ENCODE results near the gene SMC1A. TPM values are rescaled to one million over a fixed set of nuclear protein-coding genes. Genes with fewer than 3 reads are reported as not detected.

Gene SMC1A
- total RNA-seq, 2 donors from 2014 or later: 77.6 to 124 TPM

DNA sequence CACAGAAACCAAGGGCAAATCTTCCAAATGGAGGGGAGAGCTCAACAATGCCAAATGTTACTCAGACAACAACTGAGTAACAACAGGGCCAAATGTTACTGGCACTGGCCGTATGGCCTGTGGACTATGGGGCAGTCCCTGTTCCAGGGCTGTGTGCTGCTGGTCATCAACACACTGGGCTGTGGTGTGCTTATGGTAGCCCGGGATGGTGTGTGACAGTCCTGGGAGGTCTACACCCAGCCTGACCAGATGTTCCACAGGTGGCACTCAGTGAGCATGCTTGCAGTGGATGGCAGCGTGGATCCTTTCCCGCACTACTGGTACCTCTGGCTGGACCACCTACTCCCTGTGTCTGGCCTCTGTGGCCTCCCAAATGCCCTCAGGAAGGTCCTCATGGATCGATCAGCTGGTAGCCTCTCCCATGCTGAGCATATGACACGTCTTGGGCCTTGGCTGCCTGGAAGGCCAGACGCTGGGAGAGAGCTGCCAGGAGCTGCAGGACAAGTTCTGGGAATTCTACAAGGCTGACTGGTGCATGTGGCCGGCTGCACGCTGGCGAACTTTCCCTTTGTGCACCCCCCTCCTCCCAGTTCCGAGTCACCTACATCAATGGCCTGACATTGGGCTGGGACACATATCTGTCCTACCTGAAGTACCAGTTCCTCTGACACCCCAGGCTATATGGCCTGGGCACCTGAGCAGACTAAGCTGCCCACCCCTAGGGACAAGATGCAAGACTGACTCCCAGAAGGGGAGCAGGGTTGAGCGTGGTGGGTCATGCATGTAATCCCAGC, 81.4 kb downstream of the SMC1A start:
- Mint-ChIP-seq H3K36me3 (ENCODE audit: low read depth) (no peaks in the 10 kb centered on the region), H3K4me1 (no peaks in the 10 kb centered on the region), H3K9me3 (no peaks in the 10 kb centered on the region), H3K27me3 (no peaks in the 10 kb centered on the region), H3K27ac (no peak overlapping the region), H3K4me3 (no peak overlapping the region)
- ATAC-seq (replicated peaks): no peak

DNA sequence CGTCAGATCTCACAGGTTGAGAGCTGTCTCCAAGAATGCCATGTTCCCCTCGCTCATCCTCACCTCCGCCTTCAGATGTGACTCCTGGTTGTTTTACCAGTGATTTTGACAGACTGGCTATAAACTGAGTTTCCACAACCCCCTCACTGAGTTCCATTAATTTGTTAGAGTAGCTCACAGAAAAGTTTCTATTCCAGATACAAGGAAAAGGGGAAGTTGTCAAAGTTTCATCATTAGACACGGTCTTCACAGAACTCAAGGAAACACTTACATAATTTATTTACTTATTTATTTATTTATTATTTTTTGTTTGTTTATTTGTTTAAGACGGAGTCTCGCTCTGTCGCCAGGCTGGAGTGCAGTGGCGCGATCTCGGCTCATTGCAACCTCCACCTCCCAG, 85.4 kb downstream of the SMC1A start:
- Mint-ChIP-seq H3K4me3 (no peak overlapping the region), H3K27ac (no peak overlapping the region), H3K4me1 (no peaks in the 10 kb centered on the region), H3K27me3 (peaks cover 14% of the 10 kb centered on the region), H3K36me3 (ENCODE audit: low read depth) (no peaks in the 10 kb centered on the region), H3K9me3 (no peaks in the 10 kb centered on the region)
- no peak for ATAC-seq (replicated peaks)

DNA sequence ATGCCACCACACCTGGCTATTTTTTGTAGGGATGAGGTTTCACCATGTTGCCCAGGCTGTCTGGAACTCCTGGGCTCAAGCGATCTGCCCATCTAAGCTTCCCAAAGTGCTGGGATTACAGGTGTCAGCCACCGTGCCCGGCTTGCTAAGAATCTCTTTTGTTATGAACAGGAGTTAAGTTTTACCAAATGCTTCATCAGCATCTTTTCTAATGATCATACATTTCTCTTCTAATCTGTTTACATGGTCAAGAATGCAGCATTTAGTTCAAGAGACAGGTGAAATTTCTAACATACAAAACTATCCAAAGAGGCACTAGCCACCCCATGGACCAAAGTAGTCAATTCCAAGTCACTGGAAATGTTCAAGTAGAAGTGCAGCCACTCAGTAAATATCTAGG, 88.6 kb downstream of the SMC1A start:
- H3K36me3 Mint-ChIP-seq (ENCODE audit: low read depth): no peaks in the 10 kb centered on the region
- no peak overlapping the region for H3K4me3 Mint-ChIP-seq
- peaks cover 14% of the 10 kb centered on the region for H3K27me3 Mint-ChIP-seq
- H3K27ac Mint-ChIP-seq: no peak overlapping the region
- no peaks in the 10 kb centered on the region for H3K9me3 Mint-ChIP-seq
- ATAC-seq (replicated peaks): no peak
- no peaks in the 10 kb centered on the region for H3K4me1 Mint-ChIP-seq

DNA sequence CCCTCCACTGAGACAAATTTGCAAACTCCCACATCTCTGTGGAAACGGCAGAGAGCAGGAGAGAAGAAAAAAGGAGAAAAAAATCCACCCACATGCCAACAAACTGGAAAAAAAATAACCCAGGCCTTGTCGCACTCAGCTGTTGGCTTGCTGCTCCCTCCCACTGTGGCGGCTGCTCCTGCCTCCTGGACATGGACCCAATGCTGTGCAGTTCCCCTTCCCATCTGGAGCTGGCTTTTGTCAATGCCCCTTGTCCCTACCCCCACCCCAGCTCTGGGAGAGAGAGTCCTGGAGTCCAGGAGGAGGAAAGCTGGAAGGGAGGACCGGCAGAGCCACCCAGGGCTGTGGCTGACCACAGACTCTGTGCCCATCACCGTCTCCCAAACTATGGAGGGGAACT, 90.2 kb downstream of the SMC1A start:
- Mint-ChIP-seq H3K27ac (no peak overlapping the region), H3K9me3 (no peaks in the 10 kb centered on the region), H3K4me3 (no peak overlapping the region), H3K4me1 (no peaks in the 10 kb centered on the region), H3K27me3 (peaks cover 14% of the 10 kb centered on the region), H3K36me3 (ENCODE audit: low read depth) (no peaks in the 10 kb centered on the region)
- no peak for ATAC-seq (replicated peaks)

DNA sequence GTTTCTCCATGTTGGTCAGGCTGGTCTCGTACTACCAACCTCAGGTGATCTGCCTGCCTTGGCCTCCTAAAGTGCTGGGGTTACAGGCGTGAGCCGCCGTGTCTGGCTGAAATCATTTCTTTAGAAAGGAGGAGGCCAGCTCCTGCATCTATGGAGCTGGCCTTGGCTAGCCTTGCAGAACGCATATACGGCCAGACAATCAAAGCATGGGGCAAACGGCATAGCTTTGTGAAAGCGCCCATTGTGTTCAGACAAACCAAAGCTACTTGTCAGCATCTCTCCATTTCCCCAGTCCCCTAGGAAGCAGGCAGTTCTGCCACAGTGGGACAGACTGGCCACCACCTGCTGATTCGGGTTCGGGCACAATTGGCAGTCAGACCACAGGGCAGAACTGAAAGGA, 92.1 kb downstream of the SMC1A start:
- H3K4me3 Mint-ChIP-seq: no peak overlapping the region
- no peaks in the 10 kb centered on the region for H3K36me3 Mint-ChIP-seq (ENCODE audit: low read depth)
- no peak for ATAC-seq (replicated peaks)

DNA sequence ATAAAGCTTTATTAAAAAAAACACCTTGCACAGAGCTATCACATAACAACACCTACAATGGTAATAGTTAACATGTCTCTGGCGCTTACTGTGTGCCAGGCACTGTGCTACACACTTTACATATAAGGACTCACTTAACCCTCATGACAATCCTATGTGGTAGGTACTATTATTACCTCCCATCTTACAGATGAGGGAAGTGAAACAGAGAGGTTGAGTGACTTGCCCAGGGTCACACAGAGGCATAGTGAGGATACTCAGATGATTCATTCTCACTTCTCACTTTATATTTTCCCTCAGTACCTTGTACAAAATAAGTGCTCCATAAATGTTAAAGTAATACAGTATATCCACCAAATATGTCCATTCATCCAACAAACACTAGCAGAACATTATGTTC, 97.7 kb downstream of the SMC1A start:
- ATAC-seq (replicated peaks): peak; percentile 57
- no peaks in the 10 kb centered on the region for H3K36me3 Mint-ChIP-seq (ENCODE audit: low read depth)
- H3K27me3 Mint-ChIP-seq: peaks cover 16% of the 10 kb centered on the region
- H3K9me3 Mint-ChIP-seq: no peaks in the 10 kb centered on the region
- H3K4me1 Mint-ChIP-seq: peaks cover 9% of the 10 kb centered on the region
- H3K4me3 Mint-ChIP-seq: no peak overlapping the region
- H3K27ac Mint-ChIP-seq: no peak overlapping the region

More for the DNA sequence above, 92.1 kb downstream of the SMC1A start:
- Mint-ChIP-seq H3K27me3 (peaks cover 14% of the 10 kb centered on the region), H3K9me3 (no peaks in the 10 kb centered on the region), H3K27ac (no peak overlapping the region), H3K4me1 (no peaks in the 10 kb centered on the region)

Other genes with a start within 250 kb of the SMC1A start
- gene KDM5C, start 197.4 kb downstream of the SMC1A start, total RNA-seq: 100 to 1,000 TPM in 1 of 2 donors, 10 to 100 TPM in 1; 93.3 to 147 TPM
- under 1 TPM; 0.32 to 0.56 TPM for gene IQSEC2, start 141.1 kb downstream of the SMC1A start, total RNA-seq
- gene RIBC1, start 219 bp upstream of the SMC1A start, total RNA-seq: under 1 TPM; 0.71 to 0.74 TPM
- gene HSD17B10, start 11.7 kb upstream of the SMC1A start, total RNA-seq: 100 to 1,000 TPM in 1 of 2 donors, 10 to 100 TPM in 1; 52.3 to 149 TPM